ENCODE data around the gene TNKS1BP1.

GRCh38 chr11:57302489-57302888 is 22.3 kb downstream of the TNKS1BP1 start:
- TF ChIP-seq CTCF (conservative IDR thresholded peaks at IDR 0.05; ENCODE audit: low read depth in 2 of 2) (no peak), REST (IDR thresholded peaks at IDR 0.05; ENCODE audit: unreplicated experiment) (no peak), ZNF462 (CRISPR knock-in tag; IDR thresholded peaks at IDR 0.05) (no peak), JUNB (IDR thresholded peaks at IDR 0.05; ENCODE audit: unreplicated experiment) (no peak), POLR2AphosphoS5 (IDR thresholded peaks at IDR 0.05; ENCODE audit: low read depth) (no peak), EZH2phosphoT487 (IDR thresholded peaks at IDR 0.05; ENCODE audit: unreplicated experiment) (no peak), EZH2 (IDR thresholded peaks at IDR 0.05; ENCODE audit: low read depth, unreplicated experiment) (no peak), STAT1 (IDR thresholded peaks at IDR 0.05; ENCODE audit: unreplicated experiment) (no peak), CREB1 (CRISPR knock-in tag; IDR thresholded peaks at IDR 0.05; ENCODE audit: low read depth) (no peak), ETS1 (IDR thresholded peaks at IDR 0.05) (no peak), NANOG (IDR thresholded peaks at IDR 0.05; ENCODE audit: borderline replicate concordance) (no peak)

All from GM23338 (cell line).